Inflammatory macrophage (primary cell): ENCODE measurements around the gene ZDHHC8.

ENCODE experiments used
- DNase-seq, 2 donors: peaks; one replicate each; pipeline ENCODE4 v3.0.0-alpha.2; 2020 to 2022

ZDHHC8 gene

GRCh38 chr22:20164863-20165262 is 33.3 kb downstream of the ZDHHC8 start:
- DNase-seq, result no peak

DNA sequence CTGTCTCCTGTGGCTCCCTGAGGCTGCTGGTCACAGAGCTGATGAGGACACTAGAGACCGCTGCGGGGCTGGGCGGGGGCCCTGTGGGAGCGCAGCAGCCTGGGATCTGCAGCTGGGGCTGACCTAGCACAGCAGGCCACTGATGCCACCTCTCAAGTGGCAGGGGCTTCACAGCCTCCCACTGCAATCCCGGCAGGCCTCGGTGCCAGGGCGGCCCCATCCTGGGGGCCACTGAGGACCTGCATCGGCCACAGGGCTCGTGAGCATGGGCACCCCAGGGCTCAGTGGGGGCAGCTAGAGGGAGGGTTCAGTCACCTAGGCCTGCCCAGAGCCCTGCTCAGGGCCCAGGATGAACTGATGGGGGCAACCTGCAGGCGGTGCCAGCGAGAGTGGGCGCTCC is 33.8 kb downstream of the ZDHHC8 start:
- DNase-seq, result no peak

GRCh38 chr22:20165913-20166312 is 34.3 kb downstream of the ZDHHC8 start:
- no peak for DNase-seq

DNA sequence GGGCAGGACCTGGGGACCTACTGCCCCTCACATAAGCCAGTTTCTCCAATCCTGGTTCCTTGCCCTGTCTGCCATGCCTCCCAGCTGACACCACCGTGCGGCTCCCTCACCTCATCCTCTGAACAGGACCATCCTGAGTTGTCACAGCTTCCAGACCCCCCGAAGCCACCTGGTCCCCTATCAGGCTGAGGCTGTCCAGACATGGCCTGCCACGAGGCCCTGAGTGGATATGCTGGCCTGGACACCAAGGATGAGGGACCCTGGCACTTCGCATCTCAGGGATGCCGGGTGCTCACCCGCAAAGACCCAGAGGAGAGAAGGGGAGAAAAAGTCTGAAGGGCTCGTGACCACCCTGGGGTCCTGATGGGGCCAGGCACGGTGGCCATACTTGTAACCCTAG is 35.1 kb downstream of the ZDHHC8 start:
- DNase-seq, result no peak

GRCh38 chr22:20167643-20168322 is 36.2 kb downstream of the ZDHHC8 start:
- no peak for DNase-seq

GRCh38 chr22:20169253-20169822 is 37.7 kb downstream of the ZDHHC8 start:
- no peak for DNase-seq

DNA sequence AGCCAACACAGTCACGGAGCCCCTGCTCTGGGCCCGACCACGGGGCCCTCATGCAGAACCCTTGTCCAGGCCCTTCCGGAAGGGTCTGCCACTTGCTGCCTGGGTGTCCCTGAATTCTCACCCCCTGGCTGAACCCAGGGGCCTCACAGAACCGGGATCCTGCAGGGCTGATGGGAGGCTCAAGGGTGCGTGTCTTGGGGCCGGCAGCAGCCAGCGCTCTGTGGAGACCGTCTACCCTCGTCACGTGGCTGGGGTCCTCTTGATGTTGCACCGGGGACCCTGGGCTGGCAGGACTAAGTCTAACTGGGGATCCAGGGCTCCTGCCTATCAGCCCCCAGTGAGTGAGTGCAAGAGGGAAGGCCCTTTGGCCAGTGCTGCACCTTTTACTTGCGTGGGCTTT is 38.6 kb downstream of the ZDHHC8 start:
- no peak for DNase-seq

DNA sequence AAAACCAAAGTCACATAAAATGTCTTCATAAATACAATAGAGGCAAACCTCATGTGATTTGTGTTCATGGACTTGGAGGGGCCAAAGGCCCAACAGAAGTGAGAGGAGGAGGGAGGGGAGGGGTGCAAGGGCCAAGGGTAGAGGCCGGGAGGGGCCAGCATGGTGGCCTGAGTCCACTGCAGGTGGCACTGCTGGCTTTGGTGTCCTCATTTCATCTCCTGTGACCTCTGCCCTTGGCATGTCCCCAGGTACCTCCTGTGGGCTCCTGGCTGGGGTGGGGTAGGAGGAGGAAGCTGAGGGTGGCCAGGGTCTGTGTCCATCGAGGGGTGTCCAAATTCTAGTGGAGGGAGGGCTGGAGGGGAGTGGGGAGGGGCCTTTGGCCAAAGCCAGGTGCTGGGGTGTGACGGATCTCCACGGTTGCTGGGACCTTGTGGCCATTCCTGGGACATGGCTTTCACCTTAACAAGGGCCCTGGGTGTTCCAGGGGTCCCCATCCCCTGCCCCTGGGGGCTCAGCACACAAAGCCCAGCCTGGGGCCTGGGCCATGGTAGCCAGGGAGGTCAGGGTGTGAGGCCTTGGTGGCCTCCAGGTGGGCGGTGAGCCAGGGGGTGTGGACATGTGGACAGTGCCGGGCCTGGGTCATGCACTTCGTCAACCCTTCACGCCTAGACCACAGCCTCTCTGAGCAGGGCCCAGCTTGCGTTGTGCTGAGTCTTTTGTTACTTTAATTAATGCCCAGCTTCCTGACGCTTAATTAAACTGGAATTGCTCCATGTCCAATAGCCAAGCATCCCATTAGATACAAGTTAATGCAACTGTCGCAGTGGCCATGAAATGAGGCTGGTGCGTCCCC is 39.9 kb downstream of the ZDHHC8 start:
- no peak for DNase-seq

GRCh38 chr22:20172141-20172613 is 40.6 kb downstream of the ZDHHC8 start:
- DNase-seq, result no peak

GRCh38 chr22:20173246-20173645 is 41.6 kb downstream of the ZDHHC8 start:
- DNase-seq, result no peak

GRCh38 chr22:20173772-20174171 is 42.2 kb downstream of the ZDHHC8 start:
- DNase-seq, result no peak

DNA sequence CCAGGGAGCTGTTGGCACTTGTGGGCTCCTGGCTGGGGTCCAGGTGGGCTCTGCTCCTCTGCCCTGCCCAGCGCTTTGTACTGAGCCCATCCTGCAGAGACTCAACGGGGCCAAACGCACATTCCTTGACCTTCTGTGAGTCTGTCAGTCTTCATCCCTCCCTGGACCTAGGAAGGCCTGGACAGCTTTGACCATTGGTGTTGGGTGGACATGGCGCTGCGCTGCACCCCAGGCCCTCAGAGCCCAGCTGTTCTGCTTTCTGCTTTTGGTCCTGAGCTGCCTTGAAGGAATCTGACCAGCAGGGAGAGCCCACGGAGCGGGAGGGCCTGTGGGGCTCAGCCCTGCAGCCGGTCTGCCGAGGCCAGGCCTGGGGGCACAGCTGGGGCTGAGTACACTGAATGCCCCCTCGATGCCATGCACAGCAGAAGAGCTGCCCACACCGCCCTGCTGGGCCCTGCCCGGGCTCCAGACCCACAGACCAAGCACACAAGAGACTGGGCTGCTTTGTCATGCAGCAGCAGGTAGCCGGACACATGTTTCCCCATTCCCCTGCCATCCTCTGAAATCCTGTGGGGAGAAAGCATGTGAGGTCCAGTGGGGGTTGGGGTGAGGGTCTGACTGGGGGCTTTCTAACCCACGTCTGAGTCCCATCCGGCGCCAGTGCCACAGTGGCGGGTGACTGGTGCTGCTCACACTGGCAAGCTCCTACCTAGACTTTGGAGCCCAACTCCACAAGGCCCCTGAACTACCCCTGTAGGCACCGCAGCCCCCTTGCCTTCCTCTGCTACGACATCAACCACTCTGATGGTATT is 43.4 kb downstream of the ZDHHC8 start:
- peak in 1 of 2 donors; percentile 18 for DNase-seq

- no peak for DNase-seq
These were observed 43.9 kb downstream of the ZDHHC8 start for GRCh38 chr22:20175597-20175900.

DNA sequence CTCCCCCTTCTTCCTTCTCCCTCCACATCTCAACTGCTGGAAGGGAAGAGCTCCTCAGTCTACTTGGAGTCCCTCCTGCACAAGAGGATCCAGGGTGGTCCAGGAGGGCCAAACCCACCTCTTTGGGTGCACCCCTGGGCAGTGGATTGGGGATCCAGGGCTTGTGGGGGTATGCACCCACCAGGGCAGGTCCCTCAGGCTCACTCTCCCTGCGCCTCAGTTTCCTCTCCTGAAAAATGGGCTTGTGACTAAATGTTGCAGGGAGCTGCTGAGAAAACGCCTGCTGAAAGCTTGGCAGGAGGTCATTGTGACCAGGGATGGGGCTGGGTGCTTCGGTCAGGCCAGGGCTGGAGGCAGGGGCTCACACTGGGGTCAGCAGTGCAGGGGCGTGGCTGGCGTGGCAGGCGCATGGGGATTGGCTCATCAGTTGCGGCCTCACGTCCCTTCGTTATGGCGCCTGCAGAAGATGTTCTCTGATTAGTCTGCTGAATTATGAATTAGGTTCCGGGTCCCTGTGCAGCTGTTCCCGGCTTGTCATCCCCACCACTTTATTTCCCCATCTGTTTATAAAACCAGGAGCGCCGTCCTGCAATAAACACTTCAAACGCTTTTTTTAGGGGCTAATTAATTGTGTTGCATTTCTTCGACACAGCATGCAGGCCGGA is 44.9 kb downstream of the ZDHHC8 start:
- no peak for DNase-seq

DNA sequence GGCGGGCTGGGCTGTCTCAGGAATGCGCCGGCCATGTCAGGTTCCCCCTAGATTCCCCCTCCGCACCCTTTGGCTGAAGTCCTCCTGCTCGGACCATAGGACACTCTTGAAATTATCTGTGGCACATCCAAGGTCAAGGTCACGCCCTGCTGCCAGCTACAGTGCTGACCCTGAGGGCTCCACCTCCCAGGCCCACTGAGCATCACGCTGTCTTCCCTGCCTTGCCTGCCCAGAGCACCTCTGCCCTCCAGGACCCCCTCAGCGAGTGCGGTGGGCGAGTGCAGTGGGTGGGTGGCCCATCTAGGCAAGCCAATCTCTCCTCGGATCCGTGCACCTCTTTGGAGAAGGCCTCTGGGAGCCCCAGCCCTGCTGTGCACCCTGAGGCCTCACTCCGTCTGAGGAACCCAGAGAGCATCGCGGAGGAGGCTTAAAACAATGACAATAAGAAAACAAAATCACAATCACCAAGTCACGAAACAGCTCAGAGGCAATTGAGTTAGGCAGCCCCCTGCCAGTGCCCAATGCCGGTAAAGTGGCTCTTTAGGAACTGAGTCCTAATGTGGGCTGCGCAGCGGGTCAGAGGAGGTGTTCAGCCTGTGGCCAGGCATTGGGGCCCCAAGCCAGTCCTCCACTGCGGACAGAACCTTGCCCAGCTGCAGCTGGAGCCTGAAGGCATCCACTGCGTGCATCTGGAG is 45.8 kb downstream of the ZDHHC8 start:
- DNase-seq, result no peak

- no peak for DNase-seq
These were observed 46.7 kb downstream of the ZDHHC8 start for GRCh38 chr22:20178075-20178914.

GRCh38 chr22:20178915-20179227 is 47.3 kb downstream of the ZDHHC8 start:
- DNase-seq, result no peak

- no peak for DNase-seq
These were observed 48.0 kb downstream of the ZDHHC8 start for GRCh38 chr22:20179455-20180244.

DNA sequence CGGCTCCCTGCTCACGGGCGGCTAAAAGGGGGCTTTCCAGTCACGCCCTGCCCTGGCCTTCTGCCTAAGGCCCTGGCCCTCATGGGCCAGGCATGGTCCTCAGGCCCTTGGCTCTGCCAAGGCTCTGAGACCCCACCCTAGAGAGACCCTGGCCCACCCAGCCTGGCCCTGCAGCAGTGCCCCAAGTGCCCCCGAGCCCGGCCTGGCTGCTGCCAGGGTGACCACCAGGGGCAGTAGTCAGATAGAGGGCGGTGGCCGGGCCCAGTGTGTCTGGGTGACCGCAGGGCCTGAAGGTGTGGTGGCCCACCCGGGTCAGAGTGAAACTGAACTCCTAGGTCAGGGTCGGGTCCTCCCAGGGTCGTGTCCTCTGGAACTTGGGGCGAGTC is 48.6 kb downstream of the ZDHHC8 start:
- no peak for DNase-seq

GRCh38 chr22:20180640-20181039 is 49.0 kb downstream of the ZDHHC8 start:
- DNase-seq, result peak; percentile 42 to 74
